NCI-H1694 treated with DMSO at 0.1 percent for 48 hours (cell line): ENCODE measurements around the gene MAPK6.
"Not testable (repeated sequence)": the region's sequence is repeated elsewhere in the genome, so short reads cannot be mapped to it uniquely, and the experiment has no call there.

Experiments
- DNase-seq: peaks from one replicate; lab custom pipeline; 2025; lab: John Stamatoyannopoulos, UW

The MAPK6 gene

DNA sequence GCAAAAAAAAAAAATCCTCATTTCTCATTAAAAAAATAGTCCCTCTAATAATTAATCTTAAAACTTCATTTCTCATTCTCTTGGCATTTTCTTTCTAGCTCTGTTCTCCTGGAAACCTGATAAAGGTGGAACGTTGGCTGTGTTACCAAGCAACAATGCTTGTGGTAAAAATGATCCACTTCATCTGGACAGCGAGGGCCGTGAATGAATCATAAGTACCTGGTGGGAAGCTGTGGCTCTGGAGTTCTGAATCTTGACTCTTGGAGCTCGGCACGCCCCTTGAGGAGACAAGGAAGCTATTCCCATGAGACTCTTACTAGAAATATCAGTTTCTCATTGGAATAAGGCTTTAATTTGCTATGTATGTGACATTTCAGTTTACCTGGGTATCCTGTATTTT, 61.0 kb downstream of the MAPK6 start:
- no peak for DNase-seq

DNA sequence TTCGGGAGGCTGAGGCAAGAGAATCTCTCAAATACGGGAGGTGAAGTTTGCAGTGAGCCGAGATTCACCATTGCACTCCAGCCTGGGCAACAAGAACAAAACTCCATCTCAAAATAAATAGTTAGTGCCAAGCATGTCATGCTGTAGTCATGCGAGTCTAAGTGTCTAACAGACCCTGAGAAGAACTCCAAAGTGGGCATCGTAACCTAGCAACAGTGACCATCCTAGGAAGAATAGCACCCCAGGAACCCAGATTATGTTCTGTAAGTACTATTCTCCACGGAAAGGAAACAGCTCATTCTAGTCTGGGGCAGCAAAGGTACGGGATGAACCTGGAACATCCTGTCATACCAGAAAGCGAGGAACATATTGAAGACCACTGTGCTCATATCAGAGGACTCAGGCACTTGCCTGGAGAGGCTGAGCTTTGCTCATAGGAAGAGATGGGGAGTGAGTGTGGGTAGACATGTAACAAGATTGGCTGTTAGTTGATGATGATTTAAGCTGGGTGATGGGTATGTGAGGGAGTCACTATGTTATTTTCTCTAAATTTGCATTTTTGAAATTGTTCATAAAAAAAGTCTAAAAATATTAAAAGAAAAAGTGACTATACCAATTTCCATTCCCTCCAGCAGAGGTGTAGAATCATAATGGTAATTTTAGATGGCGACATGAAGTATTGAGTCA, 61.8 kb downstream of the MAPK6 start:
- DNase-seq, result no peak

DNA sequence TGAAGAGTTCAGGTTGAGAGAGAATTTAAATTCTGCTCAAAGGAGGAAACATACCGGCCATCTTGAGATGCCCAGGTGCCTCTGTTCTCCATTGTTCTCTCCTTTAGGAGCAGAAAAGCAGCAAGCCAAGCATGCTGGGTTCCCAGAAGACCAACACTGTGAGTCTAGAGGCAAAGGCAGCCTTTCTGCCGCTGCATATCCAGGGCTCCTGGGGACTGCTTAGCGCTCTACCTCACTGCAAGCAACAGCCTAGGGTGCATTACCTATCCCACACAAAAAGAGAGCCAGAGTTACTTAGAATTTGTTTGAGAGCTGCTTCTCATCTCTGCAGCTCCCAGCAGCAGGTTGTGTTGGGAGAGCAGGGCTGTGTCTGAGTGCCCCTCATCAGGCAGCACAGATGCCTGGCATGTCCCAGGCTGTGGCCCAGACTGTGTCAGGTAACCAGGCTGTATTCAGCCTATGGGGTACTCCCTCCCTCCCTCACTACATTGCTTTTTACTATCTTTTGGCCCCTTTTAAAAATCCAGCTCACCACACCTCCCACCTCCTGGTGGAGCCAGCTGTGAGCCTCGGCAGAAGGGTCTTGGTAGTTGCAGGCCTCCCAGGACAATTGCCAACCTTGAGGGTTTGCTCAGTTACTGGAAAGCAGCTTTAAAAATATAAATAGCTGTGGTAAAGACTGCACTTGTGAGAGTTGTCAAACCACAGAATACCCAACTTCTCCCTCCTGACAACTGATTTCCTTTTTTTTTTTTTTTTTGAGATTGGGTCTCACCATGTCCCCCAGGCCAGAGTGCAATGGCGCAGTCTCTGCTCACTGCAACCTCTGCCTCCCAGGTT, 63.4 kb downstream of the MAPK6 start:
- no peak for DNase-seq

DNA sequence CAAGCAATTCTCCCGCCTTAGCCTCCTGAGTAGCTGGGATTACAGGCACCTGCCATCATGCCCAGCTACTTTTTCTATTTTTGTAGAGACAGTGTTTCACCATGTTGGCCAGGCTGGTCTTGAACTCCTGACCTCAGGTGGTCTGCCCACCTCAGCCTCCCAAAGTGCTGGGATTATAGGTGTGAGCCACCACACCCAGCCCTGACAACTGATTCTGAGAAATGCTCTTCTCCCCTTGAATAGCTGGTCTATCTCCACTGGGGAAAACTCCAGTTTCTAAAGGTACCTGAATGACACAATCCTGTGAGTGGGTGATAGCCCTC, 64.0 kb downstream of the MAPK6 start:
- DNase-seq, result not testable (repeated sequence)

DNA sequence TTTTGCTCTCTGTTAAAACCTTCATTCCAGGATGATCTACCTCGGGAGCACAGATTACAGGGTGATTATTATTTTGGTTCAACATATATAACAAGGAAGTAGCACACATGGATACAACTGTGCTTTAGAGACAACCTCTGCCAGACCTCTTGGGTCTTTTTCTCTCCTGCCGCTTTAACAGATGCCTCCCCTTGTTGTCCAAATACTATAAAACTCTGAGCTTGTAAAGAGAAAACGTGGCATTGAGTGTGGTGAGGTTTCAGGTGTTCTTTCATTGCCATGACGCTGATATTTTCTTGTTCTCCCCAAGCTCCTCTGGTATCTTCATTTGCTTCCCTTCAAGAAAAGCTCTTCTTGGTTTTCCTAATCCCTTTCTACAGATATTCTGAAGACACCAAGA, 64.6 kb downstream of the MAPK6 start:
- no peak for DNase-seq

DNA sequence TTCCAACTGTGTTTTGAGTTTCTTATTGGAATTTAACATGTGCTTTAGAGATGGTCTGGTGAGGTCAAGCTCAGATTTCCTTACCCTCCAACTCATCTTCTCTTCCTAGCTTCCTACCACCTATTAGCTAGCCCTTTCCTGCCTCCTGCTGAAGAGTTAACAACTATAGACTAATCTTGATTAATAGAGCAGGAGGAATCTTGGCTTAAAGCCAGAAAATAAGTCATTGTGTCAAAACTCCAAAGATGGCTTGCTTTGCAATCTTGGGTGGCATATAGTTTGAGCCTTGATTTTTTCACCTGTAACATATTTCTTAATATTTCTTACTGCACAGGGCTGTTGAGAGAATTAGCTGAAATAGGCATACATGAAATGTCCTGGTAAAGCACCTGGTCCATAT, 66.3 kb downstream of the MAPK6 start:
- no peak for DNase-seq

DNA sequence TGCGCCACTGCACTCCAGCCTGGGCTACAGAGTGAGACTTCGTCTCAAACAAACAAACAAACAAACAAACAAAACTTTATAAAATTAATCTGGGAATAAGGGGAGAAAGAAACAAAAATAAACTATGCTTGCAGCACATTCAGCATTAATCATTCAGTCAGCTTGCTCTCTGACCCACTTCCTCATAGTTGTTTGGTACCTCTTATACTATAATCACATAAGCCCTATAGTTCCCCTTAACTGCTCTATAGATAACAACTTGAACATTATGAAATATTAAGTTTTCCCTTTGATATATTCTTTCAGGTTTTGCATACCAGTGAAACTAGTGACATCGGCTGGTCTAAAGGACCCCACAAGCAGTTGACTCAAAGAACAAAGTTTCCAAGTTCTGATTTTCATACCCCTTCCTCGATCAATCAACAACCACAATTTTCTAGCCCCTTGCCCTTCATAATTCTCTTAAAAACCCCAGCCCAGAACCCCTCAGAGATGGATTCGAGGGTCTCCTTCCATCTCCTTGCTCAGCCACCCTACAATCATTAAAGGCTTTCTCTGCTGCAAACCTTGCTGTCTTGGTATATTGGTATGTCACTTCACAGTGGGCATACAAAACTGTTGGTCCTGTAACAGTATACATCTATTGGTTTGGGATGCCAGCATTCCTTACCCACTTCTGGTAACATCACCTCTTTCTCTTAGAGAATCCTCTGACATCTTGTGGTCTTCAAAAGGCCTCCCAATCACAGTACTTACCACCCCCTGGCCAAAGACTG, 67.2 kb downstream of the MAPK6 start:
- no peak for DNase-seq

DNA sequence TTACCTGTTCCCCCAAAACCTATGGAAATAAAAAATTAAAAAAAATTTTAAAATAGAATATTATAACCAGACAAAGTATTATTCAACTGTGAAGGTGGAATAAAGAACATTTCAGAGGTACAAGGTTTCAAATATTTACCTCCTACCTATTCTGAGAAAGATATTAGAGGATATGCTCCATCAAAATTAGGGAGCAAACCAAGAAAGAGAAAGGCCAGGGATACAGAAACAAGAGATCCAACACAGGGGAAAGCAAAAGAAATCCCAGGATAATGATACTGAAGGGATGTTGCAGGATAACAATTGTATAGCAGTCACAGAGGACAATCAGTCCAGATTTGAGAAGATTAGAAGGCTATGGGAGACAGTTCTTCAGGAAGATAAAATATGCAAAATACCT, 71.2 kb downstream of the MAPK6 start:
- DNase-seq, result no peak

DNA sequence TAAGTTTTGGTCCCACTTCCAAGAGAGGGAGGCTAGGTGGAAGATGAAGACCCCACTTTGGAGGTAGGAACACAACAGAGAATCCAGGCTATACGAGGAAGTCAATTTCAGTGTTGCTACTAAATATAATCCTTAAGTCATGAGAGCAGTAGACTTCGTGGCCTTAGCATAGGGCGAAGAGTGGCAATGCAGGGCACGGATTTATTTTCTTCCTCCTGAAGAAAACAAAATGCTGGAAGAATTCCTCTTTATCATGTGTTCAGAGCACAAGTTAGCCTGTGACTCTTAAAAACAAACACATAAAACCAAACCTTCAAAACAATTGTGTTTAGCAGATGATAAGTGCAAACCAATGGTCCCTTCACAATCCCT, 74.1 kb downstream of the MAPK6 start:
- DNase-seq, result no peak

DNA sequence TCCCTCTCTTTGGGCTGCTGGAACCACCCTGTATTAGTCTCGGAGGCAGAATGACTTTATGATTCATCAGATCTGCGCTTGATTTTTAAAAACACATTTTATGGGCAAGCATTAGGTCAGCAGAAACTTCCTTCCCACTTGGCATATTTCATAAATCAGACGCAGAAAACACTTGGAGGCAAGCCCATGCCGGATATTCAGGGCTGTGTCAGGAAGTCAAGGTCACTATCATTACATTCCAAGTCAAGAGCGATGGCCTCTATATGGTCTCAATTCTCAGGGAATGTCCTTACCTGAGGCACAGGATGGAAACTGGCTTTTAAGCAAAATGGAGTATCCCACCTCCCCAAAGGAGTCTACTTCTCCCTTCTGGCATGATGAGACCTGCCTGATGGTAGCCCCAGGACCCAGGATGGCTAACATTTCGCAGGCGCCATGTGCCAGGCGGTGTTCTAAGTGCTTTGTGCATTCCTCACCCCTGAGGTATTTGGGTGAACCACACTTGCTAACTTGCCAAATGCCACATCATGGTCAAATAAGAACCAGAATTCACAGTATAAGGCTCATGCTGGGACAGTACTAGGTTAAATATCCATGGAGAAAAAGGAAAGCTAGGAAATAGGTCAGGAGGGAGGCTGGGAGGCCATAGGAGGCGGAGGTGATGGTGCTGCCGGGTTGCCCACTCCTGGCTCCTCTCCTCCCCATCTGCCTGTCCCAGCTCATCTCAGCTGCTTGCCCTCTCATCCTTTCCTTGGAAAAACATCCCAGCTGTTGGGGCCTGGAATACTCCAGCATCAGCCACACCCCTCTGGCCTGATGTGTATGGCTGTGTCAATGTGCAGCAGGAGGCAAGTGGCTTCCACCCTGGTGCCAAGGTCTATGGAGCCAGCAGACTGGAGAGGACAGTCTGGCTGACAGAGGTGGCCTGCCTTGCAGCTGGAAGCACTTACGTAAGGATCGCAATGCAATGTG, 74.8 kb downstream of the MAPK6 start:
- DNase-seq, result no peak

DNA sequence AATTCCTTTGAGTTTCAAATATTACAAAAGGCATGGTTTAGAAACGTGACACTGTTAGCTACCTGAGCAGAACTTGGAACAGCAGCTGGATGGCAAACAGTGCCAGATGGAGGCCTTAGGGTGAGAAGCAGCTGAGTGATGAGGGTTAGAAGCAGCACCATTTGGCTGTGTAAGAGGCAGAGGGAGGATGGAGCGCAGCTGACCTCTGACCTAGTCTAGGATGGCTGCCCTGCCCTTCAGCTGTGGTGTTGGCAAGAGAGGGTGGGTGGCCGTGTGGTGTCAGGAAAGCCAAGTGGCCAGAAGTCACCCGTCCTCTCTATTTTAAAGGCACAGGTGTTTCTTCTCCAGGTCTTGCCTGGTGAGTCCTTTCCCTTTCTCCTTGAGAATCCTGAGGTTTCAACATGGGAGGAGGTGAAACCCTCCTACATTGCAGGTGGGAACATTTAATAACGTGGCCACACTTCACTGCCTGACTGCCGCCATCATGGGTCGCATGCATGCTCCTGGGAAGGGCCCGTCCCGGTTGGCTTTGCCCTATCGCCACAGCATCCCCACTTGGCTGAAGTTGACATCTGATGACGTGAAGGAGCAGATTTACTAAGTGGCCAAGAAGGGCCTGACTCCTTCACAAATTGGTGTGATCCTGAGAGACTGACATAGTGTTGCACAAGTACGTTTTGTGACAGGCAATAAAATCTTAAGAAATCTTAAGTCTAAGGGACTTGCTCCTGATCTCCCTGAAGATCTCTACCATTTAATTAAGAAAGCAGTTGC, 76.0 kb downstream of the MAPK6 start:
- peak; percentile 26 for DNase-seq

DNA sequence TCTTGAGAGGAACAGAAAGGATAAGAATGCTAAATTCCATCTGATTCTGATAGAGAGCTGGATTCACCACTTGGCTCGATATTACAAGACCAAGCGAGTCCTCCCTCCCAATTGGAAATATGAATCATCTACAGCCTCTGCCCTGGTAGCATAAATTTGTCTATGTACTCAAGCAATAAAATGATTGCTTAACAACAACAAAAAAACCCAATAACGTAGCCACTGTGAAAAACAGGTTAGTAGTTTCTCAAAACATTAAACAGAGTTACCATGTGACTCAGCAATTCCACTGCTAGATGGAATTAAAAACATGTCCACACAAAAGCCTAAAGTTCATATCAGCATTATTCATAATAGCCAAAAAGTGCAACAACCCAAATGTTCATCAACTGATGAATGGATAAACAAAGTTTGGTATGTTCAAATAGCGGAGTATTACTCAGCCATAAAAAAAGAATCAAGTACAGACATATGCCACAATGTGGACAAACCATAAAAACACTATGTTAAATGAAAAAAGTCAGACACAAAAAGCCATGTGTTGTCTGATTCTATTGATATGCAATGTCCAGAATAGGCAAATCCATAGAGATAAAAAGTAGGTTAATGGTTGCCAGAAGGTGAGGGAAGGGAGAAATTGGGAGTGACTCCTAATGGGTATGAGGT, 76.7 kb downstream of the MAPK6 start:
- DNase-seq, result no peak

DNA sequence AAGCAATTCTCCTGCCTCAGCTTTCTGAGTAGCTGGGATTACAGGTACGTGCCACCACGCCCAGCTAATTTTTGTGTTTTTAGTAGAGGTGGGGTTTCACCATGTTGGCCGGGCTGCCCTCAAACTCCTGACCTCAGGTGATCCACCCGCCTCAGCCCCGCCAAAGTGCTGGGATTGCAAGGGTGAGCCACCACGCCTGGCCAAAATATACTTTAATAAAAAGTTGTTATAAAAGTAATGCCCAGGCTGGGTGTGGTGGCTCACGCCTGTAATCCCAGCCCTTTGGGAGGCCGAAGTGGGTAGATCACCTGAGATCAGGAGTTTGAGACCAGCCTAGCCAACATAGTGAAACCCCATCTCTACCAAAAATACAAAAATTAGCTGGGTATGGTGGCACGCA, 77.5 kb downstream of the MAPK6 start:
- not testable (repeated sequence) for DNase-seq

DNA sequence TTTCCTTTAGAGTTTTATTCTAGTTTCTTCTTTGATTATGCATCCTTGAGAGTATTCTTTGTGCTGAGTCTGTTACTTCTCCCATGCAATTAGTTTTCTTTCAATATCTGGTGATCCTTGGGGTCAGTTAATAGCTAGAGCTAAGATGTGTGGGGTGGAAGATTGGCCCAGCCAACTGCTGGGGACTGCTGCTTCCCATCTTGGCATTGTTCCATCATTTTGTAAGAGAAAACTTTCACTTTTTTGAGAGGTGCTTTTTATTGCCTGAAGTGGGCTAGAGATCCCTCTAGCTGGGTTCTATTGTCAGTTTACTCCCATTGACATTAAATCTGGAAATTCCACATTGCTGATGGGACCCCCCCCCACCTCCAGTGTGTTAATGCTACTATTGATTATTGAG, 78.2 kb downstream of the MAPK6 start:
- no peak for DNase-seq

DNA sequence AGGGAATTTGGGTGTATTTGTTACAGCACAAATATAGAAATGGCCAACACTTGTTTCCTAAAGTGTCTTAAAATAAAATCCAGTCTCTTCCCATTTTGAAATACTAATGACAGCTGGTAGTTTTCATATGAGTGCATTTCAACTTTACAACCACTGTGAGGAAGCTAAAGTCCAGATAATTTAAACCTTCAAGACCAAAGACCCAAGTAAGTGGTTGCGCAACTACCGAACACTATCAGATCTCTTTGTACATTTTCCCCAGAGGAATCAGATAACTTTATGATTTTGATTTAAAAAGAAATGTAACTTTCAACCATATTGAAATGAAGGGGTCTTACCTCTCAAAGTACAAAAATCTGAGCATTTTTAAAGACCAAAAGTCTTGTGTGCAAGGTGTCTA, 79.3 kb downstream of the MAPK6 start:
- DNase-seq, result no peak

DNA sequence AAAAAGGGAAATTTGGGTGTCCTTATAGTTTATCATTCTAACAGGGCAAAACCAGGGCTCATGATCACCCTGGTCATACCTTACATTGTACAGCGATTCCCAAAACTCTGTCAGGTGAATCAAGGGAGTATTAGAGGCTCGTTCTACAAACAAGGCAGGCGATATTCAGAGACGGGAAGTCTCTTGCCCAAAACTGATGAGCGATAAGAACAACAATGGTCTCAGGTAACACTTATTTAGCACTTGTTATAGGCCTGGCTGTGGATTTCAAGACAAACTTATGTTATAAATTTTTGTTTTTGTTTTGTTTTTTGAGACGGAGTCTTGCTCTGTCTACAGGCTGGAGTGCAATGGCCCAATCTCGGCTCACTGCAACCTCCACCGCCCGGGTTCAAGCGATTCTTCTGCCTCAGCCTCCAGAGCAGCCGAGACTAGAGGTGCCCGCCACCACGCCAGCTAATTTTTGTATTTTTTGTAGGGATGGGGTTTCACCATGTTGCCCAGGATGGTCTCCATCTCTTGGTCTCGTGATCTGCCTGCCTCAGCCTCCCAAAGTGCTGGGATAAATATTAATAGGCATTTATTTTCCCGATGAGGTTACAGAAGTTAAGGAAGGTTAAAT, 80.7 kb downstream of the MAPK6 start:
- DNase-seq, result no peak

DNA sequence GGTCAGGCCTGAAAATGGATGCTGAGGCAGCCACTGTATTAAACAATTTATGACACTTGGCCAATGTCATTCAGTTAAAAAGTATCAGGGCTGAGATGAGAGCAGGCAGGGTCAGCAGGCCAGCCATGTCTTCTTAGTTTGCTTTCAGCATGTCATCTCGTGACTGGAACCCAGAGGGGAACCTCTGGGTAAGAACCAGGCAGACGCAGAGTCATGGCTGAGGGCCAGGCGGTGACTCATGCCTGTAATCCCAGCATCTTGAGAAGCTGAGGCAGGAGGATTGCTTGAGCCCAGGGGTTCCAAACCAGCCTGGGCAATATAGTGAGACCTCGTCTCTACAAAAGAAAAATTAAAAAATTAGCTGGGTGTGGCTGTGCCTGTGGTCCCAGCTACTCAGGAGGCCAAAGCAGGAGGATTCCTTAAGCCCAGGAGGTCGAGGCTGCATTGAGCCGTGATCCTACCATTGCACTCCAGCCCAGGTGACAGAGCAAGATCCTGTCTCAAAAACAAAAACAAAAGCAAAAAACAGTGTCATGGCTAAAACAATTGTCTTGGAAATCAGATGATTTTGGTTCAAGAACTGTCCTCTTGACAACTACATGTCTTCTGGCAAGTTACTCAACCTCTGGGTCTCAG, 81.9 kb downstream of the MAPK6 start:
- no peak for DNase-seq

DNA sequence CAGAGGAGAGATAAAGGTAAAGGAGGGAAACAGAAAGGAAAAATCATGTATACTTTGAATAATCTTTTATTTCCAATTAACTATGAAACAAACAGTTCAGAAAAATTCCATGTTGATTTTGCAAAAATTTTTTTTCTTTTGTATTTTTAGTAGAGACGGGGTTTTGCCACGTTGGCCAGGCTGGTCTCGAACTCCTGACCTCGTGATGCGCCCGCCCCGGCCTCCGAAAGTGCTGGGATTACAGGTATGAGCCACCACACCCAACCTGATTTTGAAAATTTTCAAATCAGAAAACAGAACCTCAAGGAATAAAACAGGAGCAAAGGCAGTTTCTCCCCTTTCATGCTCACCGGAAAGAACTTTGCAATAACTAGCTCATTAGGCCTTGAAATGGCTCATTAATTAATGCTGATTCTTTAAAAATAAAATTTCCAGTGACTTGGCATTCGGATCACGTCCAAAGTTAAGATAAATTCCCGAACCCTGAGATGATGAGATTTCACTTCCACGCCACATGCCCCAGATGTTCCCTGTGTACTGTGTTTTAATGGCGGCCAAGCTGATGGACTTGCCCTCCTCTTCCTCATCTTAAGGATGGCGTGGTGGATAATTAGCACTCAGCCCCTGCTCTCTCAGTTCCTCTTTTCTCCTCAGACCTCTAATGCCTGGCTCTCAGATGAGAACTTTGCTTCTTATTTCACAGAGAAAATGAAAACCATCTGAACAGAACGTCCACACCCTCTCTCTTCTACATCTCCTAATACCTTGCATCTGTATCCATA, 82.7 kb downstream of the MAPK6 start:
- no peak for DNase-seq

DNA sequence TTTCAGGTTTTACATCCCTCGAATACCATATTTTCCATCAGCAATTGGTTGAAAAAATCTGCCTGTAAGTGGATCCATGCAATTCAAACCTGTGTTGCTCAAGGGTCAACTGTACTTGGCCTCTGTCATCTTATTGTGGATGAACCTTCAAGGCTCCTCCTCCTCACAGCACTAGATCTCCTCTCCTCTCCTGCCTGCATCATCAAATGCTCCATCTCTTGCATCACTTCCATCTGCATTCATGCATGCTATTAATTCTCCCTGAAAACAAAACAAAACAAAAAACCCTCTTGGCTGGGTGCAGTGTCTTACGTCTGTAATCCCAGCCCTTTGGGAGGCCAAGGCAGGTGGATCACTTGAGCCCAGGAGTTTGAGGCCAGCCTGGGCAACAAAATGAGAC, 83.4 kb downstream of the MAPK6 start:
- no peak for DNase-seq
